ENCODE data around the gene SCD5.
A peak's percentile ranks its signal among the peaks of the same experiment; 100 is the strongest.
"Not testable (repeated sequence)": the region's sequence is repeated elsewhere in the genome, so short reads cannot be mapped to it uniquely, and the experiment has no call there.

The SCD5 gene

DNA sequence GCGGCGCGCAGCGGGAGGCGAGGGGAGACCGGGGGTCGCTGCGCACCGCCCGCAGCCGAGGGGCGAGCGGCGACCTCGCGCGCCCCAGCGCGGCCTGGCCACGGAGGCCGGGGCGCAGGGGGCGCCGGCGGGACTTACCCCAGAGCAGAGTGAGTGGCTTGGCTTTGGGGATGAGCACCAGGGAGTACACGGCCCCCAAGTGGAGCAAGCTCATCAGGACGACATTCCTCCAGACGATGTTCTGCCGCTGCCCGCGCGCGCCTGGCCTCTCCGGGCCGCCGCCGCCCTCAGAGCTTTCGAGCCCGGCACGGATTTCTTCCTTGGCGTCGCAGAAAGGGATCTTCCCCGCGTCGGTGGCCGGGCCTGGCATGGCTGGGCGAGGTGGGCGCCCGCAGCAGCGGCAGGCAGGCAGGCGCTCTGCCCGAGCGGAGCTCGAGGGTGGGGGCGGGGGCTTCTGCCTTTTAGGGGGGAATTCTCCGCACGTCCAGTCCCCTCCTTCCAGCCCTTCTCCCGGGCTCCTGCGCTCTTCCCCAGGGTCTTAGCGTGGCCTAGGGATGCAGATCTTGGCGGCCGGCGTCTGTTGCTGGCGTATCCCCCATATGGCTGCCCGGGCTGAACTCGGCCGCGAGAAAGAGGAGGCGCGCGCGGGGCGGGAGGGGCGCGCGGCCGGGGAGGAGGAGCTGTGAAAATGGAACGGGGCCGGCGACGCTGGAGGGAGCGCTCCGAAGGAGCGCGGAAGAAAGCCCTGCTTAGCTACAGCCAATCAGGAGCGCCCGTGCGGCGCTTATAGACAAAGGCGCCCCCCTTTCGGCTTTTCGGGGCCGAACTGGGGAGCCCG lies at the start of gene SCD5:
Gene SCD5, minus strand, starts transcription at position 629 of the 838 bp plus-strand sequence. Its CDS starts 259 bp downstream, at position 370.
- Histone ChIP-seq H2AFZ (ENCODE audit: low read depth, low read length) (peak within 1 kb of the TSS; percentile 88), H3K4me3 (ENCODE audit: low read length) (peak within 1 kb of the TSS; percentile 87), H3K4me1 (ENCODE audit: insufficient read depth, low read length) (peaks cover 26% of the 10 kb centered on the region), H3K27me3 (ENCODE audit: insufficient read depth, low read length) (no peaks in the 10 kb centered on the region), H3K9me3 (ENCODE audit: low read length) (no peaks in the 10 kb centered on the region), H3K36me3 (ENCODE audit: insufficient read depth, low read length) (peaks cover 7% of the 10 kb centered on the region)

DNA sequence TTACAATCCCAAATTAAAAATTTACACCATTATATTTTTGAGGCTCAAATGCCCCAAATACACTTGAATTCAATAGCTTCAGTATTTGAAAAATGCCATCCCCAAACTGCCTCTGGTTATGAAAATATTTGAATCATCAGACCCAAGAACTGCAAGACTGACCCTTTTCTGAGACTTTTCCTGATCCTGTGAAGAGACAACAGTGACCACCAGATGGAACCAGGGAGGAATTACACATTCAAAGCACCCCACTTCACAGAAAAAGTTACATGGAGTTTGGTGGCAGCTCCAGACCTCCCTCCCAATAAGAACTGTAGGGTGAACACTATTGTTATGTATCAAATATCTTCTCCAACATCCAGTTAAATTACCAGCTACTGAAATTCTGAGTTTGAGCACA lies 44.0 kb upstream of the SCD5 start:
- H2AFZ ChIP-seq (ENCODE audit: low read depth, low read length) = no peak overlapping the region
- H3K36me3 ChIP-seq (ENCODE audit: insufficient read depth, low read length) = peaks cover 74% of the 10 kb centered on the region
- no peaks in the 10 kb centered on the region for H3K27me3 ChIP-seq (ENCODE audit: insufficient read depth, low read length)
- no peaks in the 10 kb centered on the region for H3K9me3 ChIP-seq (ENCODE audit: low read length)
- no peaks in the 10 kb centered on the region for H3K4me1 ChIP-seq (ENCODE audit: insufficient read depth, low read length)
- H3K4me3 ChIP-seq (ENCODE audit: low read length) = no peak overlapping the region

DNA sequence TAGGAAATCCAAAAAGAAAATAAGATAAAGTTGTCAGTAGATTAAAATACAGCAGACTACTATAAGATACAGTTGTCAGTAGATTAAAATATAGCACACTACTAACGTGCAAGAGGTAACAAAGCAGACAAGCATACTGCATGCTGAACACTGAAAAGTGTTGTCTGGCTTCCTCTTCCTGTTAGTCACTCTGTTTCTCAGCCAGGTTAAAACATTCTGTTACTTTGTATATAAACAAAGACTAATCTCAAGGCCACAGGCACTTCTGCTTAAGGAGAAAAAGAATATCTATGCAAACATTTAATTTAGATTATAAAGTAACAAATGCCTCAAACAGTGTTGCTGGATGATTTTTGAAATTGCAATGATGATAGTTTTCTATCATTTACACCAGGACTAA lies 41.0 kb upstream of the SCD5 start:
- Histone ChIP-seq H3K27me3 (ENCODE audit: insufficient read depth, low read length) (no peaks in the 10 kb centered on the region), H3K4me3 (ENCODE audit: low read length) (no peak overlapping the region), H3K9me3 (ENCODE audit: low read length) (no peaks in the 10 kb centered on the region), H3K4me1 (ENCODE audit: insufficient read depth, low read length) (no peaks in the 10 kb centered on the region), H3K36me3 (ENCODE audit: insufficient read depth, low read length) (peaks cover 68% of the 10 kb centered on the region), H2AFZ (ENCODE audit: low read depth, low read length) (no peak overlapping the region)

DNA sequence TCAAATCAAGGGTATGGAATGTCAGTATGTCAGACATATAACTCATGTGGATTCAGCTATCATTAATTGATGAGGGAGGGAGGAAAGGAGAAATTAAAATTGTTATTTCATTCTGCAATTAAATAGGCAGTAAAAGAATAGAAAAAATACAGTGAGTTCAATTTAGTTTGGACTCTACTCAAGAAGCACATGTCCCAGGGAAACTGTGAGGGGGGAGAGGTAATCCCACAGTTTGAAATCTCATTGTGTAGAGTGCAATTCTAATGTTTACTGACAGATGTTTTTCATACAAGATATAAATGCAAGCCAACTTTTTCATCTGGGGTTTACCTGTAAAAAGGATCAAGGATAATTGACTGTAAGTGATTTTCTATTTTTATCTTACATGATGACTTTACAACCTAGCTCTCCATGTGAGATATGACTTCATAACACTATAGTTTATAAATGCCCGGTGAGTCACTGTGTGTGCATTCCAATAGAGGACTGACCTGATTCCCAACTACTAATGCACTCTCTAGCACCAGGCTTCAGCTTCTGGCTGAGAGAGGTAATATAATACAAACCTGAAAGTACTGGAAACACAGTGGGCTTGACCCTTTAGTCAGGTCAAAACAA lies 35.2 kb upstream of the SCD5 start:
- no peak overlapping the region for H2AFZ ChIP-seq (ENCODE audit: low read depth, low read length)
- H3K4me1 ChIP-seq (ENCODE audit: insufficient read depth, low read length) = no peaks in the 10 kb centered on the region
- peaks cover 2% of the 10 kb centered on the region for H3K9me3 ChIP-seq (ENCODE audit: low read length)
- no peak overlapping the region for H3K4me3 ChIP-seq (ENCODE audit: low read length)
- H3K36me3 ChIP-seq (ENCODE audit: insufficient read depth, low read length) = peaks cover 53% of the 10 kb centered on the region
- no peaks in the 10 kb centered on the region for H3K27me3 ChIP-seq (ENCODE audit: insufficient read depth, low read length)

DNA sequence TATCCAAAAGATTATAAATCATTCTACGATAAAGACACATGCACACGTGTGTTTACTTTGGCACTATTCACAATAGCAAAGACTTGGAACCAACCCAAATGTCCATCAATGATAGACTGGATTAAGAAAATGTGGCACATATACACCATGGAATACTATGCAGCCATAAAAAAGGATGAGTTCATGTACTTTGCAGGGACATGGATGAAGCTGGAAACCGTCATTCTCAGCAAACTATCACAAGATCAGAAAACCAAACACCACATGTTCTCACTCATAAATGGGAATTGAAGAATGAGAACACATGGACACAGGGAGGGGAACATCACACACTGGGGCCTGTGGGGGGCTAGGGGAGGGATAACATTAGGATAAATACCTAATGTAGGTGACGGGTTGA lies 34.5 kb upstream of the SCD5 start:
- not testable (repeated sequence) for H3K27me3 ChIP-seq (ENCODE audit: insufficient read depth, low read length); H3K4me3 ChIP-seq (ENCODE audit: low read length); H3K4me1 ChIP-seq (ENCODE audit: insufficient read depth, low read length); H3K9me3 ChIP-seq (ENCODE audit: low read length); H2AFZ ChIP-seq (ENCODE audit: low read depth, low read length)
- peaks cover 52% of the 10 kb centered on the region for H3K36me3 ChIP-seq (ENCODE audit: insufficient read depth, low read length)

DNA sequence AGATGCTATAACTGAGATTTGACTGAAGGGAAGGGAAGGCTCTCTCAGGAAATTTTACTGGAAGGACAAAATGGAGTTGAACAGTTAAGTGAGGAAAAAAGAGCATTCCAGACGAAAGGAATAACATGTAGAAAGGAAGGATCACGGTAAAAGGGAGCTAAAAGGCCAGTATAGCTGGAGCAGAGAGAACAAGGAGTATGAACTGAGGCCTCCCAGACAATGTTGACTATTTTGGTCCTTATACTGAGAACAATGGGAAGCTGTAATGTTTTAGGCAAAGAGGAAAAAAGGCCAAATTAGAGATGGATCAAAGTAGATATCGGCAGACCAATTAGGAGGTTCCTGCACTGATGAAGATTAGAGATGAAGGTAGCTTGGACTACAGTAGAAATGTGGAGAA lies 26.8 kb upstream of the SCD5 start:
- H3K36me3 ChIP-seq (ENCODE audit: insufficient read depth, low read length) = peaks cover 85% of the 10 kb centered on the region
- H3K4me3 ChIP-seq (ENCODE audit: low read length) = no peak overlapping the region
- H3K27me3 ChIP-seq (ENCODE audit: insufficient read depth, low read length) = no peaks in the 10 kb centered on the region
- H3K9me3 ChIP-seq (ENCODE audit: low read length) = no peaks in the 10 kb centered on the region
- no peak overlapping the region for H2AFZ ChIP-seq (ENCODE audit: low read depth, low read length)
- no peaks in the 10 kb centered on the region for H3K4me1 ChIP-seq (ENCODE audit: insufficient read depth, low read length)

DNA sequence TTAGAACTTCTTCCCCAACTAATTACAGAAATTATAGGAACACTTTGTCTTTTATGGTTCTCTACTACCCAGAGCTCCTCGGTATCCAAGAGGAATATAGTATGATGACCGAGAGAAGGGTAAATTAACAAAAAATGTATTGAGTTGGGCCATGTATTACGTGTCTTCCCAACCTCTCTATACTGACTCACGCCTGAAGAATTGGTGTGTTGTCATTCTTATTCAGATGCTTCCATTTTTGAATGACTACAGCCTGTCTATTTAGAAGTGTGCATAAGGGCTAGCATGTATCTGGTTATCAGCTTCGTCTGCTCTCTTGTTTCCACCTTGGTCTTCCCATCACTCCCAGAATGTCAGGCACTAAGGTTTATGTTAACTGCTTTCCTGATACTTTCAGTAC lies 24.5 kb upstream of the SCD5 start:
- H3K36me3 ChIP-seq (ENCODE audit: insufficient read depth, low read length) = peaks cover 82% of the 10 kb centered on the region
- no peak overlapping the region for H2AFZ ChIP-seq (ENCODE audit: low read depth, low read length)
- no peaks in the 10 kb centered on the region for H3K9me3 ChIP-seq (ENCODE audit: low read length)
- H3K4me3 ChIP-seq (ENCODE audit: low read length) = no peak overlapping the region
- no peaks in the 10 kb centered on the region for H3K27me3 ChIP-seq (ENCODE audit: insufficient read depth, low read length)
- H3K4me1 ChIP-seq (ENCODE audit: insufficient read depth, low read length) = no peaks in the 10 kb centered on the region

DNA sequence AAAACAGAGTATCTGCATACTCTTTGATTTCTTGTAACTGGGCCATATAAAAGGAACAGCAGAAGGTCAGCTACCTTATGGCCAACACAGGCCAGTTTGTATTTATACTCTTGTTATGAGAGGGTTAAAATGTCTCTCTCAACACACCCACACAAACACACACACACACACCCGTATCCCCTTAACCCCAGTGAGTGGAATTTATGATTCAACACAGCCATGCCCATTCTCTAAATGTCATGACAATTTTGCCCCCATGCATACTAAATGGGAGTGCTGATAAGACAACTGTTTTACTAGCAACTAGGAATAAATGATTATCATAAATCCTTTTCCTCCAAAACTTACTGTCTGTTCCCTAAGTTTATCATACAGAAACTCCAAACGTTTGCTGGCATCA lies 22.1 kb upstream of the SCD5 start:
- no peaks in the 10 kb centered on the region for H3K4me1 ChIP-seq (ENCODE audit: insufficient read depth, low read length)
- no peaks in the 10 kb centered on the region for H3K9me3 ChIP-seq (ENCODE audit: low read length)
- H3K4me3 ChIP-seq (ENCODE audit: low read length) = no peak overlapping the region
- H2AFZ ChIP-seq (ENCODE audit: low read depth, low read length) = no peak overlapping the region
- peaks cover 71% of the 10 kb centered on the region for H3K36me3 ChIP-seq (ENCODE audit: insufficient read depth, low read length)
- H3K27me3 ChIP-seq (ENCODE audit: insufficient read depth, low read length) = no peaks in the 10 kb centered on the region

DNA sequence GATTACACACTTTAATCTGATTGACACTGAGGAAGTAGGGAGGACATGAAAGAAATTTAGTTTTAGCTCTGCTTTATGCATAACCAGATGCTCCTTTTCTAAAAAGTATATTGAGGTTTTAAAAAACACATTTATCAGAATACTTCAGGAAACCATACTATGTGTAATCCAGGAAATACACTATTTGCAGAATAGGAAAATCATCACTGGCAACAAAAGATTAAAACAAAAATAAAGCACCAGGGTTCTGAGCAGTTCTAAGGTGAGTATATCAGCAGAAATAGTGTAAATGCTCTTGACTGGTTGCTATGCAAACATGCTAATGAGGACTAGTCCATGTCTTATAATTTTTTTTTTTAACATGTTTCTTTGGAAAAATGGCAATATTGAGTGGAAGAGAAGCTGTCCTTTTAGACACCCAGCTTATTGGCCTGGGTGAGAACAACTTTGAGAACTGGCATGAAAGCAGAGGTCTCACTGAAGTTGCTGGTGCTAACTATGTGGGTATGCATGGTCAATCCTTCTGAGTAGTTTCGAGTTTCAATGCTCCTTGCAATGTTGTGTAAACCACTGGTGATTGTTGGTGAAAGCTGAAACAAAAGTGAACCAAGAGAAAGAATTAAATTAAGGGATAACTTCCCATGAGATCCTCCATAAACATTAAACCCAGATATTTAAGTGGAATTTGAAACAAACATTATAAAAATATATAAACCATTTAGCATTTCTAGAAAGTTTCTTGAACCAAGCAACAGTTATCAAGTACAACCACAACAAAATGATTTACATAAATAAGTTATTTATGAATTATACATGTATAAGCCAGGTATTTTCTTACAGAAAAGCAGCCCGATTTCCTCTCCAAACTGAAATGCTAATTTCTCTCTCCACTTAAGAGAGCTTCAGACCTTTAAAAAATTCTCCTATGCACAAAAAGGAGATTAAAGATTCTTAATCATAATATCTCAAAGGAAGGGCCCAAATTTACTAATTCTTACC lies 20.4 kb upstream of the SCD5 start:
- H3K36me3 ChIP-seq (ENCODE audit: insufficient read depth, low read length) = peaks cover 55% of the 10 kb centered on the region
- H3K27me3 ChIP-seq (ENCODE audit: insufficient read depth, low read length) = no peaks in the 10 kb centered on the region
- H2AFZ ChIP-seq (ENCODE audit: low read depth, low read length) = no peak overlapping the region
- H3K4me1 ChIP-seq (ENCODE audit: insufficient read depth, low read length) = peaks cover 1% of the 10 kb centered on the region
- no peaks in the 10 kb centered on the region for H3K9me3 ChIP-seq (ENCODE audit: low read length)
- H3K4me3 ChIP-seq (ENCODE audit: low read length) = no peak overlapping the region

DNA sequence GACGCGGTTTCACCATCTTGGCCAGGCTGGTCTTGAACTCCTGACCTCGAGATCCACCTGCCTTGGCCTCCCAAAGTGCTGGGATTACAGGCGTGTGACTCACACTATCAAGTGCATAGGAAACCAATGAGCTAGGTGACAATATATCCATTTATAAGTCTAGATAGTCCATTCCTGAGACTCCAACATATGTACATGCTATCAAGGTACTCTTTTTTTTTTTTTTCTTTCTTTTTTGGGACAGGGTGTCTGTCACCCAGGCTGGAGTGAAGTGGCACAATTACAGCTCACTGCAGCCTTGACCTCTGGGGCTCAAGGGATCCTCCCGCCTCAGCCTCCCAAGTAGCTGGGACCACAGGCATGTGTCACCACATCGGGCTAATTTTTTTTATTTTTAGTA lies 18.3 kb upstream of the SCD5 start:
- not testable (repeated sequence) for H3K4me3 ChIP-seq (ENCODE audit: low read length); H3K27me3 ChIP-seq (ENCODE audit: insufficient read depth, low read length); H3K9me3 ChIP-seq (ENCODE audit: low read length); H2AFZ ChIP-seq (ENCODE audit: low read depth, low read length); H3K4me1 ChIP-seq (ENCODE audit: insufficient read depth, low read length)
- peaks cover 37% of the 10 kb centered on the region for H3K36me3 ChIP-seq (ENCODE audit: insufficient read depth, low read length)

DNA sequence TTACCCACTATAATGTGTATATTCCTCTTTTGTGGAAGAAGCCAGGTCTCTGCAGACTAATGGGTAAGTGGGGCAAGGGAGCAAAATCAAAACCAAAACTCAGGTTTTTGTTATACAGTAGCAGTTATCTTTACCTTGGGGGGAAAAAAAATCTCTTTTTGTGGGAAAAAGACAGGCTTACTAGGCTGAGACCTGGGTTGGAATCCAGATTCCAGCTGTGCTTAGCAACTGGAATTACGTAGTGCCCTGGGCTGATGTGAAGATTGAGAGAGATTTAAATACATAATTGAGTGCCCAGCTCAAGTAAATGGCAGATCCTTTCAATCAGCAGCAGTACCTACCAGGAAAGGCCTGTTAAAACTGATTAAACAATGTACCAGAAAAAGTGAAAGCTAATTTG lies 15.4 kb upstream of the SCD5 start:
- Histone ChIP-seq H3K36me3 (ENCODE audit: insufficient read depth, low read length) (peaks cover 17% of the 10 kb centered on the region), H2AFZ (ENCODE audit: low read depth, low read length) (no peak overlapping the region), H3K4me1 (ENCODE audit: insufficient read depth, low read length) (peaks cover 15% of the 10 kb centered on the region), H3K9me3 (ENCODE audit: low read length) (no peaks in the 10 kb centered on the region), H3K27me3 (ENCODE audit: insufficient read depth, low read length) (no peaks in the 10 kb centered on the region), H3K4me3 (ENCODE audit: low read length) (no peak overlapping the region)

DNA sequence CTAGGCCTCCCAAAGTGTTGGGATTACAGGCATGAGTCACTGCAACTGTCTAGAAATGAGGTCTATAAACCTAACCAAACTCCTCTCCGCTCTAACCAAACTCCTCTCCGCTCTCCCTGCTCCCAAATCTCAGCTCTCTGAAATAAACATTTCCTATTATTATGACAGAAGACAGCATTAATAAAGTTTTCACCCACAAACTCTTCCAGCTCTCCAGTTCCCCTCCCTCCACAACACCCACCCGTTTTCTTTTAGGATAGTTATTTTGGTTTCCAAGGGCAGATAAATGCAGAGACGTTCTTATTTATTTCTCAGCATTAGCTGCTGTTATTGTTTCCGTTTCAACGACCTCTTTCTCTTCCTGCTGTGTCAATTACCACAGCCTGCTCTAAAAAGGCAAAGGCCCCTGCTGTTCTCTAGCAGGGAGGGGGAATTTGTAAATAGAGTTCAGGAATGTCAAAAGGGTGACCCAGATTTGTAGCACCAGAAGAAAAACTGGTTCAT lies 13.3 kb upstream of the SCD5 start:
- peaks cover 15% of the 10 kb centered on the region for H3K4me1 ChIP-seq (ENCODE audit: insufficient read depth, low read length)
- no peaks in the 10 kb centered on the region for H3K9me3 ChIP-seq (ENCODE audit: low read length)
- H3K4me3 ChIP-seq (ENCODE audit: low read length) = no peak overlapping the region
- H3K27me3 ChIP-seq (ENCODE audit: insufficient read depth, low read length) = no peaks in the 10 kb centered on the region
- H3K36me3 ChIP-seq (ENCODE audit: insufficient read depth, low read length) = peaks cover 2% of the 10 kb centered on the region
- no peak overlapping the region for H2AFZ ChIP-seq (ENCODE audit: low read depth, low read length)

DNA sequence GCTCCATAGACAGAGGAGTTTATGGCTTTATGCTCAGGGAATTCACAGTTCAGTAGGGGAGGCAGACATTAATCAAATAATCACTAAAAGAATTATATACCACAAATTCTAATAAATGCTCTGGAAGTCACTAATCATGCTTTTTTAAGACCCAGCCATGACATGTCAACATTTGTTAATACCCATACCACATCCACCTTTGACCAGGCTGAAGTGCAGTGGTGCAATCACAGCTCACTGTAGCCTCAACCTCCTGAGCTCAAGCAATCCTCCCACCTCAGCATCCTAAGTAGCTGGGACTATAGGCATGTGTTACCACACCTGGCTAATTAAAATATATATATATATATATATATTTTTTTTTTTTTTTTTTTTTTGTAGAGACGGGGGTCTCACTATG lies 12.8 kb upstream of the SCD5 start:
- Histone ChIP-seq H3K4me1 (ENCODE audit: insufficient read depth, low read length) (peaks cover 15% of the 10 kb centered on the region), H3K36me3 (ENCODE audit: insufficient read depth, low read length) (no peaks in the 10 kb centered on the region), H3K9me3 (ENCODE audit: low read length) (no peaks in the 10 kb centered on the region), H3K4me3 (ENCODE audit: low read length) (no peak overlapping the region), H2AFZ (ENCODE audit: low read depth, low read length) (no peak overlapping the region), H3K27me3 (ENCODE audit: insufficient read depth, low read length) (no peaks in the 10 kb centered on the region)
